ENCODE measurements around the gene HDAC4. TPM values are rescaled to one million over a fixed set of nuclear protein-coding genes. Genes with fewer than 3 reads are reported as not detected.
A peak's percentile ranks its signal among the peaks of the same experiment; 100 is the strongest.

Gene HDAC4
- total and polyA plus RNA-seq, 3 donors from 2014 or later: 29.0 to 67.5 (median 58.7) TPM

DNA sequence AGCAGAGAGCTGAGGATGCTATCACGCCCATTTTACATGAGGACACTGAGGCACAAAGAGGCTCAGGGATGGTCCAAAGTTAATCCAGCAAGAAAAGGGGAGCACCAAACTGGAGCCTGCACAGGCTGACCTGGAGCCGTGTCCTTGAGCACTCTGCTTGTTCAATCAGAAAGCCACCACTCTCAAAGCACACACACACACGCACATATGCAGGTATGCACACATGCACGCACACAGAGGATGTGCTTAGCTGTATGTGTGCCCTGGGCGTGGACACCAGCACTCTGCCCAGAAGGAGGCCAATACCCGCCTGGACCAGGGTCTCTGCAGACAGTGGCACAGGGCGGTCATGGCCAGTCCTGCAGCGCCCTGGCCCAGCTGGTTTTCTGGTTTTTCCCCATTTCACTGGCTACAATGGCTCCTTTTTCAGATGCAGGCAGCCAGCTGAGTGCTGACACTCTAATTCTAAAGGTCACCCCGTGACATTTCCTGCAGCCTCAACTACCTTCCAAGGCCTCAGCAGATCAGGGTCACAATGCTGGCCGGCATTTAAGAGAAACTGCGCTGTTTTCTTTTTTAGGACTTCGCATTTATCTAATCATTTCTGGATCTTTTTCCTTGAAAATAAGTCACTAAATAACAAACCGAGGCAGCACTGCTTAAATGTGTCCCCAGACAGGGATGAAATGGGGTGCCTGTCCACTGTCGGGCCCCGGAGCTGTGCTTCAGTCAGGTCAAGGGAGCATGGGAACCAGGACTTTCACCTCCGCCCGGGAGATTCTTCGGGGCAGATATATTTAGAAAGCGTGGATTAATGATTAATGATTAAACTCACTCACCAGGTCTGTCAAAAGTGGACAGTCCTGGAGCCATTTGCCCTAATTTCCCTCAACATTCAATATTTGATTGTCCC, 104.5 kb downstream of the HDAC4 start:
- H3K27ac ChIP-seq: peak overlapping the region in 1 of 2 donors; percentile 63
- no peak overlapping the region for H3K4me3 ChIP-seq
- TF ChIP-seq, protein P1, sequence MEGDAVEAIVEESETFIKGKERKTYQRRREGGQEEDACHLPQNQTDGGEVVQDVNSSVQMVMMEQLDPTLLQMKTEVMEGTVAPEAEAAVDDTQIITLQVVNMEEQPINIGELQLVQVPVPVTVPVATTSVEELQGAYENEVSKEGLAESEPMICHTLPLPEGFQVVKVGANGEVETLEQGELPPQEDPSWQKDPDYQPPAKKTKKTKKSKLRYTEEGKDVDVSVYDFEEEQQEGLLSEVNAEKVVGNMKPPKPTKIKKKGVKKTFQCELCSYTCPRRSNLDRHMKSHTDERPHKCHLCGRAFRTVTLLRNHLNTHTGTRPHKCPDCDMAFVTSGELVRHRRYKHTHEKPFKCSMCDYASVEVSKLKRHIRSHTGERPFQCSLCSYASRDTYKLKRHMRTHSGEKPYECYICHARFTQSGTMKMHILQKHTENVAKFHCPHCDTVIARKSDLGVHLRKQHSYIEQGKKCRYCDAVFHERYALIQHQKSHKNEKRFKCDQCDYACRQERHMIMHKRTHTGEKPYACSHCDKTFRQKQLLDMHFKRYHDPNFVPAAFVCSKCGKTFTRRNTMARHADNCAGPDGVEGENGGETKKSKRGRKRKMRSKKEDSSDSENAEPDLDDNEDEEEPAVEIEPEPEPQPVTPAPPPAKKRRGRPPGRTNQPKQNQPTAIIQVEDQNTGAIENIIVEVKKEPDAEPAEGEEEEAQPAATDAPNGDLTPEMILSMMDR (IDR thresholded peaks at IDR 0.05): no peak
- TF ChIP-seq POLR2A (IDR thresholded peaks at IDR 0.05): no peak
- H3K4me1 ChIP-seq: peaks cover 54% of the 10 kb centered on the region
- no peaks in the 10 kb centered on the region for H3K36me3 ChIP-seq (ENCODE audit: low read depth, missing control alignments)
- no peaks in the 10 kb centered on the region for H3K9me3 ChIP-seq
- DNase-seq: peak; percentile 23
- H3K27me3 ChIP-seq: no peaks in the 10 kb centered on the region
- 71 to 73% methylated on average over 16 to 19 of the region's 19 CpGs for WGBS, 2 donors
- intact Hi-C loops (cut with DNase I; ENCODE audit: low total_unique reads): no loop called here

DNA sequence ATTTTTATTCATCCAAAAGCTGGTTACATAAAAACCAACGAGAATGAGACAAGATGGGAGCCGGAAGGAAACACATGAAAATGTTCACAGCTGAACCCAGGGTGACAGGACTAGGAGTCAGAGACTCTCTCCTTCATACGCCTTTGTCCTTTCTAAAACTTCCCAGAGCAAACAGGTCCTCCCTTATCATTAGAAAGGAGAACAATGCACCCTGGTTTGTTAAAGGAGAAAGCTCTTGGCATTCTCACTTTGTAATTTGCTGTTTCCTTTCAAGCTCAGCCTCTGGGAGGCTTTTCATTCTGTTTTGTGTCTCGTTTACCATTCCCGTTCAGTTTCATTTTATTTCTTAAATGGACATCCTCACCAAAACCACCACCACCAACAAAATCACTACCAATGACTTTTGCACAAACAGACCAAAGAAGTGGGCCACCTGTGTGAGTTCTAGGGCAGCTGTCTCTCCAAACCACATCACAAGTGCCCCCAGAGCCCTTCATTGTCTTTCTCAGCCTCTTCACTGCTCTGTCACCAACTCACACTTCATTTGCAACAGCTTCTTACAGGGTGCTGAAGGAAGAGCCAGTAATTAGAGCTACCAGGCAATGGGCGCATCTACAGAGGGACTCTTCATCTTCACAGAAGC, 105.3 kb downstream of the HDAC4 start:
- Histone ChIP-seq H3K36me3 (ENCODE audit: low read depth, missing control alignments) (no peaks in the 10 kb centered on the region), H3K27ac (peak overlapping the region in 1 of 2 donors; percentile 63), H3K9me3 (no peaks in the 10 kb centered on the region), H3K4me3 (no peak overlapping the region), H3K27me3 (no peaks in the 10 kb centered on the region), H3K4me1 (peaks cover 52% of the 10 kb centered on the region)
- intact Hi-C loops (cut with DNase I; ENCODE audit: low total_unique reads): no loop called here
- 42 to 47% methylated on average over 6 of the region's 6 CpGs for whole genome bisulfite sequencing, 2 donors
- TF ChIP-seq, protein P1 (IDR thresholded peaks at IDR 0.05): no peak
- TF ChIP-seq POLR2A (IDR thresholded peaks at IDR 0.05): no peak
- peak; percentile 4 for DNase-seq

DNA sequence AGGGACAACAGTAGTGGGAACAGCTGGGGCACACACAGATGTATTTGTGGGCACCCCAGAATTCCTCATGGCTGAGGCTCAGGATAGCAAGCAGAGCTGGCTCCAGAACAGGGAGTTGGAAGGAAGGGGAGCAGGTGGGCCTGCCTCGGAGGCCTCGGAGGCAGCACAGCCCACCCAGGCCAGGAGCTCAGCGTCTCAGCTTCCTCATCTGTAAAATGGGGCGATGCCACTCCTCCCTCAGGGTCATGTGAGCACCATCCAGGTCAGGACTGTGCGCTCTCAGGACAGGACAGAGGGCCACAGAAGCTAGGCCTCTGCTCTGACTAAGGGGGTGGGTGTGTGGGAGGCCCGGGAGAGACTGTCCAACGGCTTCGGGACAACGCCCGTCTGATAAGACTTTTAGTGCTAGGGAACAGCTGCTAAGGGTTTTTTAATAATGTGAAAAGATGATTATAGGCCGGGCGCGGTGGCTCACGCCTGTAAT, 106.2 kb downstream of the HDAC4 start:
- intact Hi-C loops (cut with DNase I; ENCODE audit: low total_unique reads): no loop called here
- 66 to 68% methylated on average over 11 to 14 of the region's 14 CpGs for WGBS, 2 donors
- TF ChIP-seq POLR2A (IDR thresholded peaks at IDR 0.05): no peak
- TF ChIP-seq, protein P1 (IDR thresholded peaks at IDR 0.05): no peak
- Histone ChIP-seq H3K4me1 (peaks cover 52% of the 10 kb centered on the region), H3K36me3 (ENCODE audit: low read depth, missing control alignments) (no peaks in the 10 kb centered on the region), H3K27ac (peak overlapping the region; percentile 25 to 35), H3K27me3 (no peaks in the 10 kb centered on the region), H3K4me3 (no peak overlapping the region), H3K9me3 (no peaks in the 10 kb centered on the region)
- peak; percentile 51 for DNase-seq

DNA sequence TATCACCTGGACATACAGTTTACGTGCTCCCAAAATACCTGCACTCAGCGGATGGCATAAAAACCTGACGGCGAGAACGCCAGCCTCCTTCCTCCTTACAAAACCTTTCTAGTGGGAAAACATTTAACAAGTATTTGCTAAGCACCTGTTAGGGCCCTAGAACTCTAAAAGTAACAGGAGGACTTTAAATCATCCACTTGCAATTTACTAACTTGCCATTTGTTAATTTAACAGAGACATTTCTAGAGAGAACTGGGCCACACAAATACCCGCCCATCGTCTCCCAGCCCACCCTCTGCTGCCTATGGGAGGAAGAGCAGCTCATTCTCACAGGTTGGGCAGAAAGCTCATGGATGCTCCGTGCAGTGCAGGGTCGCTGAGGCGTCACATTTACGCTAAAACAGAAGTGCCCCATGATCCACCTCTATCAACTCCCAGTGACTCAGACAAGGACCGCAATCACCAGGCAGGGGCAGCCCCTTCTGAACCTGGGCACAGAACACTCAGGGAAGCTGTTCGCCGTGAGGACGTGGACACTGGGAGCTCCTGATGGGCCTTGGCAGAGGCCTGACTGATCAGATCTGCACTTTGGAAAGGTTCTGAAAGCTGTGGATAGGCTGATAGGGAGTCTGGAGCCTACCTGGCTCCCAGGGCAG, 106.9 kb downstream of the HDAC4 start:
- H3K27me3 ChIP-seq: no peaks in the 10 kb centered on the region
- H3K4me3 ChIP-seq: no peak overlapping the region
- H3K9me3 ChIP-seq: no peaks in the 10 kb centered on the region
- no peak for TF ChIP-seq POLR2A (IDR thresholded peaks at IDR 0.05)
- TF ChIP-seq, protein P1 (IDR thresholded peaks at IDR 0.05): no peak
- intact Hi-C loops (cut with DNase I; ENCODE audit: low total_unique reads): no loop called here
- H3K27ac ChIP-seq: peak overlapping the region in 1 of 2 donors; percentile 35
- peaks cover 52% of the 10 kb centered on the region for H3K4me1 ChIP-seq
- peak; percentile 13 for DNase-seq
- H3K36me3 ChIP-seq (ENCODE audit: low read depth, missing control alignments): no peaks in the 10 kb centered on the region
- 88 to 89% methylated on average over 15 of the region's 15 CpGs for WGBS, 2 donors

All from testis (tissue), 3 donors.